Adrenal gland (tissue), 12 donors: ENCODE data around the gene FMN2. TPM values are rescaled to one million over a fixed set of nuclear protein-coding genes. Genes with fewer than 3 reads are reported as not detected.

ENCODE experiments used
- DNase-seq, 7 donors: peaks; one replicate each; pipeline ENCODE4 v3.0.0-alpha.2; 2019 to 2020
- H3K27ac ChIP-seq, 5 donors: fragments of 200-600 bp; sonication (generic) in 4 of 5; 1 replicate in 3 of 5; 2 replicates in 2 of 5; pipeline versions ENCODE4 v1.5.1 to v1.8.0; 2016 to 2020; ENCODE audit warnings: mild to moderate bottlenecking in 1 of 5
- H3K27me3 ChIP-seq: fragments of 200-600 bp; 2 replicates; pipeline ENCODE4 v1.8.0; 2021
- H3K36me3 ChIP-seq, 2 donors: fragments of 200-600 bp; replicated peaks in 1 of 2; 1 replicate in 1 of 2; 2 replicates in 1 of 2; pipeline versions ENCODE4 v1.5.1 to v1.8.0; 2018 to 2022
- H3K4me1 ChIP-seq, 2 donors: fragments of 200-600 bp; replicated peaks in 1 of 2; 1 replicate in 1 of 2; 2 replicates in 1 of 2; pipeline versions ENCODE4 v1.5.1 to v1.8.0; 2018 to 2021
- H3K4me3 ChIP-seq, 4 donors: fragments of 200-600 bp; sonication (generic) in 3 of 4; one replicate each; pipeline ENCODE4 v1.5.1; 2016 to 2018
- H3K9me3 ChIP-seq, 3 donors: fragments of 200-600 bp; sonication (generic) in 1 of 3; replicated peaks in 1 of 3; 1 replicate in 2 of 3; 2 replicates in 1 of 3; pipeline versions ENCODE4 v1.5.1 to v1.8.0; 2016 to 2021
- CTCF ChIP-seq, 6 experiments: fragments of 450-650 bp in 4 of 6; fragments of 200-600 bp in 2 of 6; sonication (generic) in 1 of 6; IDR thresholded peaks; 1 replicate in 5 of 6; 2 replicates in 1 of 6; pipeline versions ENCODE4 v1.5.1 to v1.8.0; 2016 to 2021; ENCODE audit warnings: antibody characterized with exemption in 6 of 6, mild to moderate bottlenecking in 2 of 6, moderate library complexity in 1 of 6
- POLR2A ChIP-seq, 2 donors: fragments of 450-650 bp; IDR thresholded peaks; one replicate each; pipeline ENCODE4 v1.6.1; 2017; ENCODE audit warnings: antibody characterized with exemption in 2 of 2, mild to moderate bottlenecking in 2 of 2, moderate library complexity in 1 of 2
- WGBS, 4 donors: extraction: QIAGEN DNeasy Blood & Tissue Kit in 2 of 4; methylation state at CpG; one replicate each; pipeline versions ENCODE4 v1.1.5 to v1.1.7; 2013 to 2017; 5-methylcytosine and 5-hydroxymethylcytosine counted together
- intact Hi-C, 2 donors: fragments of 100-400 bp; cut with DNase I; formaldehyde crosslinking; loops; one replicate each; pipeline versions ENCODE4 v1.14.1 to v1.15.0; 2022 to 2023
- polyA plus RNA-seq, 3 donors: library from polyadenylated mRNA; stranded (reverse); fragments of 200-250 nt in 2 of 3; fragments of 350-450 nt in 1 of 3; fragmentation: Illumina TruSeq in 1 of 3; extraction: RNeasy Lipid Tissue Mini Kit (QIAGEN cat#74804) in 1 of 3; gene quantifications; one replicate each; pipeline ENCODE4 v1.2.3, GENCODE V29; 2013 to 2014
- total RNA-seq, 9 donors: library from RNA; depleted of rRNA in 4 of 9; stranded (reverse); fragments of >200 nt in 4 of 9; fragments of 120-200 nt in 1 of 9; fragmentation: NEBNext Ultra II Directional in 1 of 9; extraction: Animal tissue kit (Norgen Biotek cat#: 25700) in 1 of 9; gene quantifications; one replicate each; pipeline versions ENCODE4 v1.1.0 to v1.2.4, GENCODE V29; 2013 to 2023
- donor health status: healthy with polysubstance abuse.
- donor health status: Bipolar disorder and iron deficiency.
- donor health status: DM: yes; HTN: yes; CAD: no.
- donor health status: DM: no; HTN: no; CAD: no.
- donor health status: DM: no; HTN: no; CAD: no.
- donor health status: DM: yes; HTN: yes; CAD: no.

FMN2 gene
- total and polyA plus RNA-seq, 12 donors, result 0.69 to 9.8 (median 3.1) TPM

GRCh38 chr1:240111558-240111957 lies 19.9 kb downstream of the FMN2 start:
- Histone ChIP-seq H3K27ac (peak overlapping the region in 1 of 5 donors; percentile 9), H3K36me3 (no peaks in the 10 kb centered on the region), H3K4me1 (peaks cover 11 to 30% of the 10 kb centered on the region in 2 donors), H3K27me3 (no peaks in the 10 kb centered on the region), H3K9me3 (no peaks in the 10 kb centered on the region), H3K4me3 (no peak overlapping the region)
- DNase-seq, result peak in 3 of 7 donors; percentile 17 to 27 (median 22)
- intact Hi-C loops, result no loop called here
- TF ChIP-seq CTCF (IDR thresholded peaks at IDR 0.05) (peak in 1 of 6 experiments; percentile 8), POLR2A (IDR thresholded peaks at IDR 0.05) (no peak)
- WGBS, 4 donors, result 45 to 67% (median 54%) methylated on average over 6 of the region's 6 CpGs

GRCh38 chr1:240114222-240114621 lies 22.5 kb downstream of the FMN2 start:
- Histone ChIP-seq H3K4me1 (peaks cover 11 to 30% of the 10 kb centered on the region in 2 donors), H3K27ac (no peak overlapping the region), H3K9me3 (no peaks in the 10 kb centered on the region), H3K4me3 (no peak overlapping the region), H3K36me3 (no peaks in the 10 kb centered on the region), H3K27me3 (no peaks in the 10 kb centered on the region)
- 75 to 82% (median 77%) methylated on average over 1 of the region's 1 CpG for WGBS, 4 donors
- DNase-seq, result no peak
- intact Hi-C loops, result no loop called here
- TF ChIP-seq POLR2A (IDR thresholded peaks at IDR 0.05), result no peak
- no peak for TF ChIP-seq CTCF (IDR thresholded peaks at IDR 0.05)

- 73 to 85% (median 81%) methylated on average over 6 of the region's 6 CpGs for WGBS, 4 donors
- no peak overlapping the region for H3K27ac ChIP-seq
- intact Hi-C loops, result no loop called here
Measured at GRCh38 chr1:240115831-240116230, 24.1 kb downstream of the FMN2 start.

More at GRCh38 chr1:240115831-240116230, 24.1 kb downstream of the FMN2 start:
- Histone ChIP-seq H3K9me3 (no peaks in the 10 kb centered on the region), H3K4me1 (peaks cover 7 to 18% of the 10 kb centered on the region in 2 donors), H3K36me3 (no peaks in the 10 kb centered on the region), H3K4me3 (no peak overlapping the region), H3K27me3 (no peaks in the 10 kb centered on the region)
- DNase-seq, result no peak
- TF ChIP-seq POLR2A (IDR thresholded peaks at IDR 0.05) (no peak), CTCF (IDR thresholded peaks at IDR 0.05) (no peak)
